A549 (cell line): Measurements from ENCODE around the gene ELF2. TPM values are rescaled to one million over a fixed set of nuclear protein-coding genes. Genes with fewer than 3 reads are reported as not detected.

Experiments used
- ATAC-seq, 2 experiments: fragments of 200-7000 bp in 1 of 2; fragments of >200 bp in 1 of 2; cut with Nextera tagmentation in 1 of 2; cut with Tn5 transposase in 1 of 2; 3 replicates each; pipeline versions ENCODE4 v1.8.0 to v1.9.1; 2018 to 2020; ENCODE audit warnings: mild to moderate bottlenecking in 1 of 2, moderate library complexity in 1 of 2
- CTCF ChIA-PET: fragments of 300-600 bp; sonication (Branson Sonifier 250); formaldehyde crosslinking; extraction: SDS; loops from one replicate; lab custom pipeline; 2021; ENCODE audit warnings: antibody characterized with exemption, inconsistent platforms; lab: Yijun Ruan, JAX
- POLR2A ChIA-PET: fragments of 350-600 bp; formaldehyde crosslinking; extraction: SDS; loops from one replicate; lab custom pipeline; 2021; ENCODE audit warnings: antibody characterized with exemption, inconsistent platforms; lab: Yijun Ruan, JAX
- DNase-seq, 2 experiments: peaks; one replicate each; pipeline versions ENCODE4 v3.0.0 to v3.0.0-alpha.2; 2011 to 2016; ENCODE audit warnings: low read depth in 1 of 2, low spot score in 1 of 2
- FAIRE-seq: peaks from 2 replicates; lab custom pipeline; 2011; peaks lifted over from hg19 to GRCh38; lab: Jason Lieb, UNC
- H3K27ac ChIP-seq, 2 experiments: fragments of >200 bp; sonication (Bioruptor Twin); formaldehyde crosslinking; 3 replicates each; pipeline ENCODE4 v1.5.1; 2016 to 2017
- H3K4me1 ChIP-seq: fragments of >200 bp; sonication (Bioruptor Twin); formaldehyde crosslinking; 3 replicates; pipeline ENCODE4 v1.6.1; 2016
- H3K4me2 ChIP-seq: fragments of >200 bp; sonication (Bioruptor Twin); formaldehyde crosslinking; 3 replicates; pipeline ENCODE4 v1.6.1; 2016
- H3K4me3 ChIP-seq: fragments of >200 bp; sonication (Bioruptor Twin); formaldehyde crosslinking; 3 replicates; pipeline ENCODE4 v1.5.1; 2016
- H3K9me3 ChIP-seq: fragments of >200 bp; sonication (Bioruptor Twin); formaldehyde crosslinking; 3 replicates; pipeline ENCODE4 v1.6.1; 2016
- ATOH8 ChIP-seq: fragments of 250-450 bp; sonication (Bioruptor Pico); IDR thresholded peaks from 2 replicates; pipeline ENCODE4 v1.5.0; 2020; ENCODE audit warnings: low read depth, mild to moderate bottlenecking, moderate library complexity
- BCL3 ChIP-seq: fragments of >200 bp; sonication (Bioruptor Twin); formaldehyde crosslinking; IDR thresholded peaks from 3 replicates; pipeline ENCODE4 v1.6.1; 2016
- BHLHE40 ChIP-seq: IDR thresholded peaks from 2 replicates; pipeline ENCODE4 v1.6.1; 2012; ENCODE audit warnings: low read depth, low read length, inconsistent platforms
- CHD2 ChIP-seq: fragments of 150-350 bp; IDR thresholded peaks from 2 replicates; pipeline ENCODE4 v1.6.1; 2014; ENCODE audit warnings: low read length; ENCODE audit not compliant: partially characterized antibody
- E2F6 ChIP-seq: IDR thresholded peaks from 2 replicates; pipeline ENCODE4 v1.6.1; 2012; ENCODE audit warnings: low read depth, borderline replicate concordance
- EHF ChIP-seq: fragments of 250-450 bp; sonication (Bioruptor Pico); IDR thresholded peaks from 2 replicates; pipeline ENCODE4 v1.5.0; 2020; ENCODE audit warnings: mild to moderate bottlenecking
- ELK1 ChIP-seq: fragments of 150-350 bp; IDR thresholded peaks from 2 replicates; pipeline ENCODE4 v1.6.1; 2014; ENCODE audit warnings: low read depth, mild to moderate bottlenecking, low read length
- EP300 ChIP-seq, 2 experiments: fragments of >200 bp; sonication (Bioruptor Twin); formaldehyde crosslinking; IDR thresholded peaks; 2 replicates in 1 of 2; 3 replicates in 1 of 2; pipeline ENCODE4 v1.6.1; 2016 to 2017
- ESRRA ChIP-seq: fragments of 150-350 bp; IDR thresholded peaks from 2 replicates; pipeline ENCODE4 v1.6.1; 2014; ENCODE audit warnings: mild to moderate bottlenecking, low read length, borderline replicate concordance
- FOXS1 ChIP-seq: fragments of 250-450 bp; sonication (Bioruptor Pico); IDR thresholded peaks from 2 replicates; pipeline ENCODE4 v1.5.0; 2020; ENCODE audit warnings: mild to moderate bottlenecking, moderate library complexity
- HES2 ChIP-seq: fragments of >200 bp; sonication (Bioruptor Twin); formaldehyde crosslinking; IDR thresholded peaks from 2 replicates; pipeline ENCODE4 v1.6.1; 2016
- JUNB ChIP-seq: fragments of >200 bp; sonication (Bioruptor Twin); formaldehyde crosslinking; IDR thresholded peaks from 2 replicates; pipeline ENCODE4 v1.6.1; 2016
- KDM5A ChIP-seq: fragments of 200-600 bp; sonication (generic); IDR thresholded peaks from 2 replicates; pipeline ENCODE4 v1.6.1; 2016; ENCODE audit warnings: antibody characterized with exemption, mild to moderate bottlenecking
- MAZ ChIP-seq: fragments of 150-350 bp; IDR thresholded peaks from 2 replicates; pipeline ENCODE4 v1.6.1; 2014; ENCODE audit warnings: antibody characterized with exemption, low read depth, low read length, borderline replicate concordance
- NR3C1 ChIP-seq: fragments of >200 bp; sonication (Bioruptor Twin); formaldehyde crosslinking; IDR thresholded peaks from 3 replicates; pipeline ENCODE4 v1.6.1; 2017
- POLR2A ChIP-seq: IDR thresholded peaks from 2 replicates; pipeline ENCODE4 v1.6.1; 2012; ENCODE audit warnings: mild to moderate bottlenecking, low read length
- RCOR1 ChIP-seq: fragments of 150-350 bp; IDR thresholded peaks from 2 replicates; pipeline ENCODE4 v1.6.1; 2014; ENCODE audit warnings: antibody characterized with exemption, low read length, low read depth
- REST ChIP-seq: fragments of 200-600 bp; sonication (generic); IDR thresholded peaks from 2 replicates; pipeline ENCODE4 v1.6.1; 2016; ENCODE audit warnings: antibody characterized with exemption, mild to moderate bottlenecking, moderate library complexity
- RNF2 ChIP-seq: fragments of 200-600 bp; sonication (generic); IDR thresholded peaks from 2 replicates; pipeline ENCODE4 v1.6.1; 2016; ENCODE audit warnings: low read depth, mild to moderate bottlenecking, antibody characterized with exemption, moderate library complexity, borderline replicate concordance
- SREBF2 ChIP-seq: fragments of 450-650 bp; IDR thresholded peaks from 2 replicates; pipeline ENCODE4 v1.6.1; 2014; ENCODE audit warnings: mild to moderate bottlenecking, moderate library complexity
- TFCP2L1 ChIP-seq: fragments of 250-450 bp; sonication (Bioruptor Pico); IDR thresholded peaks from 2 replicates; pipeline ENCODE4 v1.5.0; 2021; ENCODE audit warnings: mild to moderate bottlenecking
- TP53 ChIP-seq: fragments of 250-450 bp; sonication (Bioruptor Pico); IDR thresholded peaks from 2 replicates; pipeline ENCODE4 v1.5.0; 2021; ENCODE audit warnings: mild to moderate bottlenecking, moderate library complexity
- ZC3H11A ChIP-seq: fragments of 450-650 bp; IDR thresholded peaks from 2 replicates; pipeline ENCODE4 v1.6.1; 2014; ENCODE audit warnings: antibody characterized with exemption, mild to moderate bottlenecking
- ZFP36 ChIP-seq: fragments of 450-650 bp; IDR thresholded peaks from 2 replicates; pipeline ENCODE4 v1.6.1; 2014; ENCODE audit warnings: borderline replicate concordance; ENCODE audit not compliant: partially characterized antibody
- ZSCAN20 ChIP-seq: fragments of 250-450 bp; sonication (Bioruptor Pico); IDR thresholded peaks from 2 replicates; pipeline ENCODE4 v1.8.0; 2022; ENCODE audit warnings: mild to moderate bottlenecking, moderate library complexity
- WGBS: methylation state at CpG from one replicate; pipeline ENCODE4 v1.1.6; 2017; ENCODE audit errors: missing lambda C conversion rate; 5-methylcytosine and 5-hydroxymethylcytosine counted together
- polyA plus RNA-seq, 4 experiments: library from polyadenylated mRNA; depleted of rRNA in 3 of 4; stranded (reverse); fragments of >200 nt; fragmentation: RNase III in 1 of 4; extraction: RNeasy Plus Mini Kit Qiagen cat#74134 plus additional on column Dnase treatment in 1 of 4; gene quantifications; 2 replicates in 3 of 4; 3 replicates in 1 of 4; pipeline ENCODE4 v1.2.3, GENCODE V29; 2011 to 2017

The ELF2 gene
- polyA plus RNA-seq, 2 of the 4 experiments (the other 2 are of a cell fraction), result 12.7 to 24.3 TPM

GRCh38 chr4:139082750-139083606 lies 94.0 kb downstream of the ELF2 start (continued):
- TF ChIP-seq E2F6 (peak; percentile 81), KDM5A (no peak), NR3C1 (no peak), ATOH8 (CRISPR knock-in tag) (no peak), ESRRA (no peak), SREBF2 (no peak), REST (no peak), RNF2 (no peak), ZFP36 (no peak), RCOR1 (no peak), TFCP2L1 (CRISPR knock-in tag) (no peak), ZSCAN20 (CRISPR knock-in tag) (no peak), POLR2A (no peak), ELK1 (no peak), TP53 (no peak), HES2 (no peak)
- TF ChIP-seq, all 56 proteins: peak for 7

GRCh38 chr4:139078926-139079325 lies 98.1 kb downstream of the ELF2 start:
- TF ChIP-seq JUNB (no peak), HES2 (no peak), EP300 (IDR thresholded peaks at IDR 0.05) (no peak), ZC3H11A (no peak), FOXS1 (CRISPR knock-in tag) (no peak), EHF (CRISPR knock-in tag) (no peak), REST (no peak), BCL3 (no peak), BHLHE40 (no peak), NR3C1 (no peak), E2F6 (no peak), CHD2 (no peak), MAZ (no peak)
- TF ChIP-seq, all 56 proteins: peak for 0
- ChIA-PET POLR2A (interaction anchor here (1.3 kb wide), 1 partner anchor 99 kb away, joined by 3 read pairs; the partner anchor contains the start of gene ELF2), CTCF (interaction anchor here (1.9 to 2.1 kb wide), 2 partner anchors 49 to 89 kb away, joined by 5 to 6 read pairs; no protein-coding TSS in a partner anchor)
- H3K4me3 ChIP-seq, result no peak overlapping the region
- no peak for FAIRE-seq
- no peak overlapping the region for H3K4me2 ChIP-seq
- no peak for DNase-seq
- ATAC-seq, result no peak
- H3K9me3 ChIP-seq, result no peaks in the 10 kb centered on the region
- H3K4me1 ChIP-seq, result peaks cover 31% of the 10 kb centered on the region
- H3K27ac ChIP-seq, result no peak overlapping the region
- WGBS, result 90% methylated on average over 4 of the region's 4 CpGs
